Ishikawa (cell line): Measurements from ENCODE around the gene NOXO1.
A peak's percentile ranks its signal among the peaks of the same experiment; 100 is the strongest.

Experiments used
- CEBPB ChIP-seq: IDR thresholded peaks from 2 replicates; pipeline ENCODE4 v1.6.1; 2012
- CREB1 ChIP-seq: IDR thresholded peaks from 2 replicates; pipeline ENCODE4 v1.6.1; 2012; ENCODE audit warnings: low read depth
- EGR1 ChIP-seq: IDR thresholded peaks from 2 replicates; pipeline ENCODE4 v1.6.1; 2012
- EP300 ChIP-seq: IDR thresholded peaks from 2 replicates; pipeline ENCODE4 v1.6.1; 2012; ENCODE audit warnings: borderline replicate concordance
- FOXM1 ChIP-seq: IDR thresholded peaks from 2 replicates; pipeline ENCODE4 v1.6.1; 2012; ENCODE audit warnings: low read depth, borderline replicate concordance
- MAX ChIP-seq: IDR thresholded peaks from 2 replicates; pipeline ENCODE4 v1.6.1; 2012
- NFIC ChIP-seq: IDR thresholded peaks from 2 replicates; pipeline ENCODE4 v1.6.1; 2012
- RAD21 ChIP-seq: IDR thresholded peaks from 2 replicates; pipeline ENCODE4 v1.6.1; 2012; ENCODE audit warnings: low read depth
- REST ChIP-seq: IDR thresholded peaks from 2 replicates; pipeline ENCODE4 v1.6.1; 2012; ENCODE audit warnings: low read depth, mild to moderate bottlenecking
- TAF1 ChIP-seq: IDR thresholded peaks from 2 replicates; pipeline ENCODE4 v1.6.1; 2012; ENCODE audit warnings: low read depth, mild to moderate bottlenecking
- TCF12 ChIP-seq: IDR thresholded peaks from 2 replicates; pipeline ENCODE4 v1.6.1; 2012; ENCODE audit warnings: low read depth
- TEAD4 ChIP-seq: IDR thresholded peaks from 2 replicates; pipeline ENCODE4 v1.6.1; 2012
- USF1 ChIP-seq: IDR thresholded peaks from 2 replicates; pipeline ENCODE4 v1.6.1; 2012
- YY1 ChIP-seq: IDR thresholded peaks from 2 replicates; pipeline ENCODE4 v1.6.1; 2012; ENCODE audit warnings: low read depth
- ZBTB7A ChIP-seq: IDR thresholded peaks from 2 replicates; pipeline ENCODE4 v1.6.1; 2012; ENCODE audit warnings: low read depth

The NOXO1 gene

GRCh38 chr16:1989209-1990100 lies 8.2 kb upstream of the NOXO1 start, which contains the start of gene SYNGR3:
Gene SYNGR3 (plus strand): TSS chr16:1989970. CDS start chr16:1990103, 133 bp downstream.
- TF ChIP-seq TEAD4 (no peak), CREB1 (no peak), CEBPB (no peak), RAD21 (no peak), EGR1 (no peak), FOXM1 (no peak), EP300 (no peak), USF1 (no peak), TCF12 (no peak), YY1 (no peak), NFIC (no peak)

DNA sequence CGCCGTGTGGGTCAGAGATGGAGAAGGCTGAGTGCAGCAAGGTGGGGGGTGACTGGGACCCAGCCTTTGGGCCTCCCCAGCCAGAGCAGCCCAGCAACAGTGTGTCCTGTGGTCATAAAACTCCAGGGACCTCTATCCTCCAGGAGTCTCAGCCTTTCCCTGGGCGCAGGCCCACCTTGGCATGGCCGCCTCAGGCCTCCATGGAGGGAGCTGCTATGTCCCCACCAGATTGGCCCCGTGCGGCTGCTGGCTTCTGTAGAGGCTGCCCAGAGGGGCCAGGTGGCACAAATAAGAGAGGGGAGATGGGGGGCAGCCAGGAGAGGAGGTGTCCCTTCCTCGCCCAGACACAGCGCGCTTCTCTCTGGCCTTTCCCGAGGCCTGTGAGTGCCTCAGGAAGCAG lies 5.9 kb upstream of the NOXO1 start:
- TF ChIP-seq TCF12 (no peak), CEBPB (no peak), CREB1 (no peak), ZBTB7A (no peak), REST (no peak), USF1 (no peak), TEAD4 (no peak), EP300 (no peak)

DNA sequence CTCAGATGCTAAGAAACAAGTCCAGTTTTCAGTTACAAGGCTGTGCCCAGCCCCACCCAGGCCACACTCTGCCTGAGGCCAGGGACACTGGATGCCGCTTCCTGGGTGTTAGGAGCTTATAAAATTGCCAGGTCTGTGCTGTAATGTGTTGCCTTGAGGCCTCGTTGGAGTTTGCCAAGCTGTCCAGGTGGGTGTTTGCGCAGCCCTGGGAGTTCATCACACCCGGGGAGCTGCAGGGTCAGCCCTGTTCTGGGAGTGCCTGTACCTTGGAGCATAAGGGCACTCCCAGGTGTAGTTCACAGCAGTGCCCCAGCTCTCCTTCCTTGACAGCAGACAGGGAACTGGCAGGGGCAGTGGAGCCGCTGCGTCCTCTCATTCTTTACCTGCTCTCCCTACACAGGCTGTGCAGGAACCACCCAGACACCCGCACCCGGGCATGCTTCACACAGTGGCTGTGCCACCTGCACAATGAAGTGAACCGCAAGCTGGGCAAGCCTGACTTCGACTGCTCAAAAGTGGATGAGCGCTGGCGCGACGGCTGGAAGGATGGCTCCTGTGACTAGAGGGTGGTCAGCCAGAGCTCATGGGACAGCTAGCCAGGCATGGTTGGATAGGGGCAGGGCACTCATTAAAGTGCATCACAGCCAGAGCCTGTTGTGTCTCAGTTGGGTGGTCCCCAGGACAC lies 4.3 kb upstream of the NOXO1 start:
- no peak for TF ChIP-seq ZBTB7A
- no peak for TF ChIP-seq NFIC
- TF ChIP-seq REST, result no peak
- no peak for TF ChIP-seq CEBPB
- no peak for TF ChIP-seq TCF12
- no peak for TF ChIP-seq EP300
- TF ChIP-seq MAX, result no peak
- TF ChIP-seq RAD21, result no peak
- TF ChIP-seq FOXM1, result no peak
- no peak for TF ChIP-seq YY1
- TF ChIP-seq TAF1, result no peak
- TF ChIP-seq CREB1, result no peak
- no peak for TF ChIP-seq TEAD4
- TF ChIP-seq USF1, result no peak

GRCh38 chr16:1984347-1985225 lies 3.3 kb upstream of the NOXO1 start:
- TF ChIP-seq EGR1, result no peak
- no peak for TF ChIP-seq EP300
- TF ChIP-seq NFIC, result peak; percentile 56; the same call in 1 of the 2 replicates
- no peak for TF ChIP-seq REST
- no peak for TF ChIP-seq CREB1
